PC-3 (cell line): ENCODE measurements around the gene THAP7. TPM values are rescaled to one million over a fixed set of nuclear protein-coding genes. Genes with fewer than 3 reads are reported as not detected.

Source experiments
- ATAC-seq: fragments of 200-7000 bp; cut with Tn5 transposase; 2 replicates; pipeline ENCODE4 v1.9.1; 2020; ENCODE audit warnings: mild to moderate bottlenecking, moderate library complexity
- BruUV-seq: library from RNA; stranded (reverse); fragments of 400-500 nt; replicated peaks from 2 replicates; lab custom pipeline; 2021; lab: Mats Ljungman, UMichigan
- CTCF ChIA-PET: fragments of 300-600 bp; sonication (Branson Sonifier 250); formaldehyde crosslinking; loops from one replicate; lab custom pipeline; 2022; ENCODE audit warnings: antibody characterized with exemption; lab: Charles Lee
- POLR2A ChIA-PET: fragments of 300-600 bp; sonication (Branson Sonifier 250); formaldehyde crosslinking; loops from one replicate; lab custom pipeline; 2022; ENCODE audit warnings: antibody characterized with exemption; ENCODE audit not compliant: unreplicated experiment; lab: Charles Lee
- DNase-seq: peaks from one replicate; pipeline ENCODE4 v3.0.0-alpha.2; 2015
- H2AFZ ChIP-seq: fragments of 300-600 bp; sonication (generic); 2 replicates; pipeline ENCODE4 v1.6.0; 2016; ENCODE audit warnings: antibody characterized with exemption, low read length
- H3F3A ChIP-seq: fragments of 300-600 bp; sonication (generic); one replicate; pipeline ENCODE4 v1.6.0; 2017; ENCODE audit warnings: antibody characterized with exemption, low read length, control low read depth, mild to moderate bottlenecking; ENCODE audit not compliant: unreplicated experiment
- H3K27ac ChIP-seq: fragments of 300-600 bp; sonication (generic); 2 replicates; pipeline ENCODE4 v1.5.1; 2016; ENCODE audit warnings: mild to moderate bottlenecking, low read length
- H3K27me3 ChIP-seq: fragments of 300-600 bp; sonication (generic); 2 replicates; pipeline ENCODE4 v1.6.1; 2016; ENCODE audit warnings: low read length, mixed read lengths
- H3K36me3 ChIP-seq: fragments of 300-600 bp; sonication (generic); 2 replicates; pipeline ENCODE4 v1.6.1; 2016; ENCODE audit warnings: low read depth, mixed run types, low read length, mixed read lengths
- H3K4me1 ChIP-seq: fragments of 300-600 bp; sonication (generic); 2 replicates; pipeline ENCODE4 v1.5.1; 2016; ENCODE audit warnings: low read length; ENCODE audit not compliant: insufficient read depth
- H3K4me2 ChIP-seq: fragments of 300-600 bp; sonication (generic); 2 replicates; pipeline ENCODE4 v1.6.0; 2016; ENCODE audit warnings: low read length
- H3K4me3 ChIP-seq: fragments of 300-600 bp; sonication (generic); 2 replicates; pipeline ENCODE4 v1.5.1; 2016; ENCODE audit warnings: mild to moderate bottlenecking, low read length, mixed read lengths
- H3K79me2 ChIP-seq: fragments of 300-600 bp; sonication (generic); 2 replicates; pipeline ENCODE4 v1.6.1; 2017; ENCODE audit warnings: low read length, mixed read lengths
- H3K9ac ChIP-seq: fragments of 300-600 bp; sonication (generic); 2 replicates; pipeline ENCODE4 v1.6.0; 2016; ENCODE audit warnings: mild to moderate bottlenecking, low read length
- H3K9me2 ChIP-seq: fragments of 300-600 bp; sonication (generic); replicated peaks from 2 replicates; pipeline ENCODE4 v1.6.1; 2016; ENCODE audit warnings: mixed run types, low read length, mixed read lengths
- H3K9me3 ChIP-seq: fragments of 300-600 bp; sonication (generic); 2 replicates; pipeline ENCODE4 v1.6.1; 2016; ENCODE audit warnings: low read length, mixed read lengths
- H4K20me1 ChIP-seq: fragments of 300-600 bp; sonication (generic); 2 replicates; pipeline ENCODE4 v1.6.1; 2016; ENCODE audit warnings: low read length, mixed read lengths
- CTCF ChIP-seq: fragments of 300-600 bp; sonication (generic); conservative IDR thresholded peaks from 2 replicates; pipeline ENCODE4 v1.5.1; 2017; ENCODE audit warnings: antibody characterized with exemption, low read depth, mild to moderate bottlenecking, low read length
- EZH2 ChIP-seq: fragments of 300-600 bp; sonication (generic); IDR thresholded peaks from one replicate; pipeline ENCODE4 v1.6.1; 2017; ENCODE audit warnings: antibody characterized with exemption, mild to moderate bottlenecking, low read length; ENCODE audit not compliant: unreplicated experiment
- EZH2phosphoT487 ChIP-seq: fragments of 300-600 bp; sonication (generic); IDR thresholded peaks from 2 replicates; pipeline ENCODE4 v1.6.1; 2018; ENCODE audit warnings: mild to moderate bottlenecking, antibody characterized with exemption, low read length, borderline replicate concordance
- intact Hi-C: fragments of 100-400 bp; cut with micrococcal nuclease; formaldehyde crosslinking; loops from 2 replicates; pipeline ENCODE4 v1.9.0; 2023
- total RNA-seq: library from RNA; depleted of rRNA; stranded (reverse); fragments of >200 nt; gene quantifications from 2 replicates; pipeline ENCODE4 v1.2.3, GENCODE V29; 2014

THAP7 gene
- total RNA-seq, 1 experiment from 2014 or later: 43.0 TPM

GRCh38 chr22:20981787-20982562 lies 19.9 kb downstream of the THAP7 start, which contains the start of gene LZTR1:
Gene LZTR1 (plus strand): TSS chr22:20982297. CDS start chr22:20982372, 75 bp downstream.
- intact Hi-C loops: loop anchor here (1.0 kb wide), 1 partner anchor 97 kb away; no protein-coding TSS in a partner anchor
- POLR2A ChIA-PET: interaction anchor here (0.6 kb wide), 1 partner anchor 33 kb away, joined by 6 read pairs; no protein-coding TSS in a partner anchor
- peak; percentile 67 for DNase-seq

GRCh38 chr22:20980938-20981722 lies 20.8 kb downstream of the THAP7 start:
- no peaks in the 10 kb centered on the region for H3K9me3 ChIP-seq
- no peaks in the 10 kb centered on the region for H3K9me2 ChIP-seq
- TSS peak; percentile 79 for BruUV-seq
- H3K4me1 ChIP-seq: peaks cover 13% of the 10 kb centered on the region
- H3K27me3 ChIP-seq: no peaks in the 10 kb centered on the region
- H3K27ac ChIP-seq: peak overlapping the region; percentile 47; the same call in 1 of the 2 replicates
- H4K20me1 ChIP-seq: no peaks in the 10 kb centered on the region
- H3K79me2 ChIP-seq: peaks cover 16% of the 10 kb centered on the region
- POLR2A ChIA-PET: no interaction called here
- H3K4me3 ChIP-seq: peak overlapping the region; percentile 80
- H3F3A ChIP-seq: no peaks in the 10 kb centered on the region
- peak overlapping the region; percentile 88 for H3K9ac ChIP-seq
- intact Hi-C loops: no loop called here
- TF ChIP-seq EZH2 (no peak), EZH2phosphoT487 (no peak), CTCF (no peak)
- DNase-seq (no peak), ATAC-seq (no peak)
- CTCF ChIA-PET: no interaction called here
- H2AFZ ChIP-seq: peak overlapping the region; percentile 89
- H3K4me2 ChIP-seq: peak overlapping the region; percentile 99
- no peaks in the 10 kb centered on the region; the same call in 1 of the 2 replicates for H3K36me3 ChIP-seq

More at GRCh38 chr22:20981787-20982562, 19.9 kb downstream of the THAP7 start, which contains the start of gene LZTR1:
- H3K4me2 ChIP-seq: peak within 1 kb of the TSS; percentile 99
- no peaks in the 10 kb centered on the region for H4K20me1 ChIP-seq
- CTCF ChIA-PET: interaction anchor here (0.6 kb wide), 2 partner anchors 96 to 277 kb away, joined by 4 read pairs; no protein-coding TSS in a partner anchor
- TF ChIP-seq EZH2 (no peak), EZH2phosphoT487 (no peak), CTCF (peak; percentile 56)
- H3K4me1 ChIP-seq: peaks cover 13% of the 10 kb centered on the region
- peak; percentile 96 for ATAC-seq
- H3K27ac ChIP-seq: peak within 1 kb of the TSS; percentile 47
- H3K27me3 ChIP-seq: no peaks in the 10 kb centered on the region
- H3K79me2 ChIP-seq: peaks cover 16% of the 10 kb centered on the region
- no peaks in the 10 kb centered on the region for H3K9me3 ChIP-seq
- H3F3A ChIP-seq: no peaks in the 10 kb centered on the region
- no peaks in the 10 kb centered on the region for H3K9me2 ChIP-seq
- H3K4me3 ChIP-seq: peak within 1 kb of the TSS; percentile 80
- no peaks in the 10 kb centered on the region; the same call in 1 of the 2 replicates for H3K36me3 ChIP-seq
- H3K9ac ChIP-seq: peak within 1 kb of the TSS; percentile 88
- BruUV-seq: no TSS peak
- peak within 1 kb of the TSS; percentile 89 for H2AFZ ChIP-seq
